Loucy (cell line): ENCODE measurements around the gene SNHG17.
"Not testable (repeated sequence)": the region's sequence is repeated elsewhere in the genome, so short reads cannot be mapped to it uniquely, and the experiment has no call there.

ENCODE experiments used
- EZH2phosphoT487 ChIP-seq: fragments of 200-600 bp; IDR thresholded peaks from 2 replicates; pipeline ENCODE4 v1.6.1; 2018; ENCODE audit warnings: antibody characterized with exemption, mild to moderate bottlenecking, moderate library complexity, borderline replicate concordance
- TF ChIP-seq, protein P1 (sequence below): fragments of 200-600 bp; sonication (generic); conservative IDR thresholded peaks from 2 replicates; pipeline ENCODE4 v1.5.1; 2014; ENCODE audit warnings: mild to moderate bottlenecking, antibody characterized with exemption, low read length

DNA sequence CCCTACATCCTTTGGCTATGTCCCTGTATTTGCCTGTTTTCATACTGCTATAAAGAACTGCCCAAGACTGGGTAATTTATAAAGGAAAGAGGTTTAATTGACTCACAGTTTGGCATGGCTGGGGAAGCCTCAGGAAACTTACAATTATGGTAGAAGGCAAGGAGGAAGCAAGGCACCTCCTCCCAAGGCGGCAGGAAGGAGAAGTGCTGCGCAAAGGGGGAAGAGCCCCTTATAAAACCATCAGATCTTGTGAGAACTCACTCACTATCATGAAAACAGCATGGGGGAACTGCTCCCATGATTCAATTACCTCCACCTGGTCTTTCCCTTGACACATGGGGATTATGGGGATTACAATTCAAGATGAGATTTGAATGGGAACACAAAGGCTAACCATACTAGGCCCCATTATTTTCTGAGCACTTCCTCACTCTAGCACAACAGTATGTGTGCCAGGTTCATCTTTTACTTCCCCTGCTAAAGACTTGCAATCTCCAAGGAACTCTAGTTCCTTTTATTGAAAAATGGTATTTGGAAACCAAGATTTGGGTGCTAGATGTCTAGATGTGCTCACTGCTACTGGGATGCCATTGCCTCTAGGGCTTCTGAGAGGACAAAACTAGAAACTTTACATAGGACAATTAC is 39.3 kb downstream of the SNHG17 start:
- TF ChIP-seq, protein P1, sequence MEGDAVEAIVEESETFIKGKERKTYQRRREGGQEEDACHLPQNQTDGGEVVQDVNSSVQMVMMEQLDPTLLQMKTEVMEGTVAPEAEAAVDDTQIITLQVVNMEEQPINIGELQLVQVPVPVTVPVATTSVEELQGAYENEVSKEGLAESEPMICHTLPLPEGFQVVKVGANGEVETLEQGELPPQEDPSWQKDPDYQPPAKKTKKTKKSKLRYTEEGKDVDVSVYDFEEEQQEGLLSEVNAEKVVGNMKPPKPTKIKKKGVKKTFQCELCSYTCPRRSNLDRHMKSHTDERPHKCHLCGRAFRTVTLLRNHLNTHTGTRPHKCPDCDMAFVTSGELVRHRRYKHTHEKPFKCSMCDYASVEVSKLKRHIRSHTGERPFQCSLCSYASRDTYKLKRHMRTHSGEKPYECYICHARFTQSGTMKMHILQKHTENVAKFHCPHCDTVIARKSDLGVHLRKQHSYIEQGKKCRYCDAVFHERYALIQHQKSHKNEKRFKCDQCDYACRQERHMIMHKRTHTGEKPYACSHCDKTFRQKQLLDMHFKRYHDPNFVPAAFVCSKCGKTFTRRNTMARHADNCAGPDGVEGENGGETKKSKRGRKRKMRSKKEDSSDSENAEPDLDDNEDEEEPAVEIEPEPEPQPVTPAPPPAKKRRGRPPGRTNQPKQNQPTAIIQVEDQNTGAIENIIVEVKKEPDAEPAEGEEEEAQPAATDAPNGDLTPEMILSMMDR: not testable (repeated sequence)
- TF ChIP-seq EZH2phosphoT487: not testable (repeated sequence)
